PC-9 (cell line): ENCODE measurements around the gene HGS. TPM values are rescaled to one million over a fixed set of nuclear protein-coding genes. Genes with fewer than 3 reads are reported as not detected.

ENCODE experiments used
- BruUV-seq: library from RNA; stranded (reverse); fragments of 400-500 nt; replicated peaks from 2 replicates; lab custom pipeline; 2021; lab: Mats Ljungman, UMichigan
- CTCF ChIA-PET: fragments of 300-600 bp; sonication (Branson Sonifier 250); formaldehyde crosslinking; loops from one replicate; lab custom pipeline; 2022; ENCODE audit warnings: antibody characterized with exemption; lab: Charles Lee
- POLR2A ChIA-PET: fragments of 300-600 bp; sonication (Branson Sonifier 250); formaldehyde crosslinking; loops from one replicate; lab custom pipeline; 2022; ENCODE audit warnings: antibody characterized with exemption; ENCODE audit not compliant: unreplicated experiment; lab: Charles Lee
- DNase-seq, 2 experiments: peaks; one replicate each; pipeline versions ENCODE4 v3.0.0 to v3.0.0-alpha.2; 2015 to 2022; ENCODE audit warnings: mixed read lengths in 1 of 2
- H2AFZ ChIP-seq: fragments of 200-600 bp; sonication (generic); 2 replicates; pipeline ENCODE4 v1.8.1; 2017; ENCODE audit warnings: antibody characterized with exemption
- H3F3A ChIP-seq: fragments of 200-600 bp; sonication (generic); 2 replicates; pipeline ENCODE4 v1.8.1; 2017; ENCODE audit warnings: antibody characterized with exemption, mild to moderate bottlenecking, low read depth; ENCODE audit not compliant: insufficient read depth
- H3K27ac ChIP-seq: fragments of 200-600 bp; sonication (generic); 2 replicates; pipeline ENCODE4 v1.6.1; 2016; ENCODE audit warnings: mixed run types
- H3K27me3 ChIP-seq: fragments of 200-600 bp; sonication (generic); 2 replicates; pipeline ENCODE4 v1.6.1; 2016; ENCODE audit warnings: low read depth, mixed run types; ENCODE audit not compliant: insufficient read depth
- H3K36me3 ChIP-seq: fragments of 200-600 bp; sonication (generic); 2 replicates; pipeline ENCODE4 v1.6.1; 2016; ENCODE audit warnings: low read depth, mixed run types
- H3K4me1 ChIP-seq: fragments of 200-600 bp; sonication (generic); replicated peaks from 2 replicates; pipeline ENCODE4 v1.6.1; 2016; ENCODE audit warnings: mixed run types; ENCODE audit not compliant: insufficient read depth
- H3K4me2 ChIP-seq: fragments of 200-600 bp; sonication (generic); 2 replicates; pipeline ENCODE4 v1.6.1; 2017; ENCODE audit warnings: mixed run types
- H3K4me3 ChIP-seq: fragments of 200-600 bp; sonication (generic); 2 replicates; pipeline ENCODE4 v1.6.1; 2016; ENCODE audit warnings: mixed run types
- H3K79me2 ChIP-seq: fragments of 200-600 bp; sonication (generic); 2 replicates; pipeline ENCODE4 v1.6.1; 2017; ENCODE audit warnings: low read depth, mixed run types
- H3K9me2 ChIP-seq: fragments of 200-600 bp; sonication (generic); 2 replicates; pipeline ENCODE4 v1.8.1; 2017; ENCODE audit warnings: mild to moderate bottlenecking; ENCODE audit not compliant: insufficient read depth
- H3K9me3 ChIP-seq: fragments of 200-600 bp; sonication (generic); 2 replicates; pipeline ENCODE4 v1.8.1; 2016; ENCODE audit warnings: low read depth; ENCODE audit not compliant: insufficient read depth
- H4K20me1 ChIP-seq: fragments of 200-600 bp; sonication (generic); 2 replicates; pipeline ENCODE4 v1.8.1; 2017; ENCODE audit not compliant: insufficient read depth
- EZH2 ChIP-seq: fragments of 200-600 bp; sonication (generic); IDR thresholded peaks from 2 replicates; pipeline ENCODE4 v1.8.0; 2017; ENCODE audit warnings: antibody characterized with exemption, low read depth
- intact Hi-C: fragments of 100-400 bp; cut with micrococcal nuclease; formaldehyde crosslinking; loops from one replicate; pipeline ENCODE4 v1.10.0; 2022; ENCODE audit not compliant: unreplicated experiment
- total RNA-seq: library from RNA; stranded (reverse); gene quantifications from 2 replicates; pipeline ENCODE4 v1.2.3, GENCODE V29; 2021
- TF ChIP-seq, protein P1 (sequence below): fragments of 200-600 bp; sonication (generic); conservative IDR thresholded peaks from 2 replicates; pipeline ENCODE4 v1.6.1; 2017; ENCODE audit warnings: mixed run types, antibody characterized with exemption, mild to moderate bottlenecking, moderate library complexity

HGS gene
- total RNA-seq, 1 experiment from 2014 or later: 166 TPM

DNA sequence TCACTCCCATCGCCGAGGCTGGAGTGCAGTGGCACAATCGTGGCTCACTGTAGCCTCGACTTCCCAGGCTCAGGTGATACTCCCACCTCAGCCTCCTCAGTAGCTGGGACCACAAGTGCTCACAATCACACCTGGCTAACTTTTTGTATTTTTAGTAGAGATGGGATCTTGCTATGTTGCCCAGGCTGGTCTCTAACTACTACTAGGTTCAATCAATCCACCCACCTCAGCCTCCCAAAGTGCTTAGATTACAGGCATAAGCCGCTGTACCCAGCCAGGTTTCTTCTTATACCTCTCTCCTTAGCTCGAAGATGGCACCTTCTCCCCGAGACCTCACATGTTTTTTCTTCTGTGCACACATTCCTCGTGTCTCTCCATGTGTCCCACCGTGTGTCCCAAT, 43.8 kb upstream of the HGS start:
- Histone ChIP-seq H3K9me2 (no peaks in the 10 kb centered on the region), H3K4me1 (peaks cover 11% of the 10 kb centered on the region; the same call in 1 of the 2 replicates), H2AFZ (no peak overlapping the region), H3K36me3 (no peaks in the 10 kb centered on the region), H3F3A (peaks cover 10% of the 10 kb centered on the region; the same call in 1 of the 2 replicates), H4K20me1 (peaks cover 12% of the 10 kb centered on the region), H3K9me3 (no peaks in the 10 kb centered on the region), H3K79me2 (peaks cover 17% of the 10 kb centered on the region), H3K4me2 (no peak overlapping the region), H3K4me3 (no peak overlapping the region), H3K27ac (no peak overlapping the region), H3K27me3 (no peaks in the 10 kb centered on the region)
- ChIA-PET CTCF (interaction anchor here (0.9 kb wide), 1 partner anchor 36 kb away, joined by 4 read pairs; no protein-coding TSS in a partner anchor), POLR2A (no interaction called here)
- no TSS peak for BruUV-seq
- TF ChIP-seq, protein P1, sequence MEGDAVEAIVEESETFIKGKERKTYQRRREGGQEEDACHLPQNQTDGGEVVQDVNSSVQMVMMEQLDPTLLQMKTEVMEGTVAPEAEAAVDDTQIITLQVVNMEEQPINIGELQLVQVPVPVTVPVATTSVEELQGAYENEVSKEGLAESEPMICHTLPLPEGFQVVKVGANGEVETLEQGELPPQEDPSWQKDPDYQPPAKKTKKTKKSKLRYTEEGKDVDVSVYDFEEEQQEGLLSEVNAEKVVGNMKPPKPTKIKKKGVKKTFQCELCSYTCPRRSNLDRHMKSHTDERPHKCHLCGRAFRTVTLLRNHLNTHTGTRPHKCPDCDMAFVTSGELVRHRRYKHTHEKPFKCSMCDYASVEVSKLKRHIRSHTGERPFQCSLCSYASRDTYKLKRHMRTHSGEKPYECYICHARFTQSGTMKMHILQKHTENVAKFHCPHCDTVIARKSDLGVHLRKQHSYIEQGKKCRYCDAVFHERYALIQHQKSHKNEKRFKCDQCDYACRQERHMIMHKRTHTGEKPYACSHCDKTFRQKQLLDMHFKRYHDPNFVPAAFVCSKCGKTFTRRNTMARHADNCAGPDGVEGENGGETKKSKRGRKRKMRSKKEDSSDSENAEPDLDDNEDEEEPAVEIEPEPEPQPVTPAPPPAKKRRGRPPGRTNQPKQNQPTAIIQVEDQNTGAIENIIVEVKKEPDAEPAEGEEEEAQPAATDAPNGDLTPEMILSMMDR: no peak
- no peak for TF ChIP-seq EZH2
- intact Hi-C loops: no loop called here
- DNase-seq: no peak

GRCh38 chr17:81641825-81642489, 41.9 kb upstream of the HGS start:
- H3K79me2 ChIP-seq: no peaks in the 10 kb centered on the region
- intact Hi-C loops: no loop called here
- no peaks in the 10 kb centered on the region for H4K20me1 ChIP-seq
- peak in 1 of 2 experiments; percentile 40 for DNase-seq
- POLR2A ChIA-PET: interaction anchor here (0.7 kb wide), 2 partner anchors 86 to 387 kb away, joined by 3 to 5 read pairs; no protein-coding TSS in a partner anchor
- TF ChIP-seq, protein P1: no peak
- TF ChIP-seq EZH2: no peak
- no peaks in the 10 kb centered on the region for H3F3A ChIP-seq
- no TSS peak for BruUV-seq
- no peaks in the 10 kb centered on the region for H3K36me3 ChIP-seq
- H3K27me3 ChIP-seq: no peaks in the 10 kb centered on the region
- no peaks in the 10 kb centered on the region for H3K9me2 ChIP-seq
- H3K27ac ChIP-seq: no peak overlapping the region
- peaks cover 5% of the 10 kb centered on the region; the same call in 1 of the 2 replicates for H3K4me1 ChIP-seq
- CTCF ChIA-PET: no interaction called here
- no peaks in the 10 kb centered on the region for H3K9me3 ChIP-seq
- no peak overlapping the region for H2AFZ ChIP-seq
- H3K4me3 ChIP-seq: no peak overlapping the region
- no peak overlapping the region for H3K4me2 ChIP-seq

DNA sequence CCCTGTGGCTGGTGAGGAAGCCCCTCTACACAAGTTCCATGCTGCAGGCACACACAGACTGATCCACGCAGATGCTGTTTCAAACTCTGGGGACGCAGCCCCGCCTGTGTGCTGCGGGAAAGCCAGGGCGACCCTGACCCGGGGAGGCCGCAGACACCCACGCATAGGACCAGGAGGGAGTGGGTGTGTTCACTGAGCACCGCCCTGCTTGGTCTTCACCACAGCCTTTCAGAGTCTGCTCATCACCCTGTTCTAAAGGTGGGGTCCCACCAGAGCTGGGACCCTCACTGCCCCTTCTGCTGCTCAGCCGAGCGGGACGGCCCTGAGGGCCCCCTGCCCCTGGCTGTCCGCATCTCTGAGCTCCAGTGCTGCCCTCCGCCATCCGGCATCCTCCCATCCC, 39.3 kb upstream of the HGS start:
- TF ChIP-seq, protein P1: no peak
- TF ChIP-seq EZH2: no peak
- Histone ChIP-seq H3K27ac (no peak overlapping the region), H3K4me2 (no peak overlapping the region), H3K9me2 (no peaks in the 10 kb centered on the region), H3F3A (no peaks in the 10 kb centered on the region), H2AFZ (no peak overlapping the region), H3K79me2 (no peaks in the 10 kb centered on the region), H3K9me3 (no peaks in the 10 kb centered on the region), H3K27me3 (no peaks in the 10 kb centered on the region), H4K20me1 (no peaks in the 10 kb centered on the region), H3K4me1 (no peaks in the 10 kb centered on the region), H3K4me3 (no peak overlapping the region), H3K36me3 (no peaks in the 10 kb centered on the region)
- CTCF ChIA-PET: no interaction called here
- intact Hi-C loops: no loop called here
- POLR2A ChIA-PET: no interaction called here
- no peak for DNase-seq
- BruUV-seq: no TSS peak
